ENCODE data around the gene FETUB. TPM values are rescaled to one million over a fixed set of nuclear protein-coding genes. Genes with fewer than 3 reads are reported as not detected.

The FETUB gene
- polyA plus RNA-seq, 2 of the 4 experiments (the other 2 are of a cell fraction), result 0.06 to 0.10 TPM

DNA sequence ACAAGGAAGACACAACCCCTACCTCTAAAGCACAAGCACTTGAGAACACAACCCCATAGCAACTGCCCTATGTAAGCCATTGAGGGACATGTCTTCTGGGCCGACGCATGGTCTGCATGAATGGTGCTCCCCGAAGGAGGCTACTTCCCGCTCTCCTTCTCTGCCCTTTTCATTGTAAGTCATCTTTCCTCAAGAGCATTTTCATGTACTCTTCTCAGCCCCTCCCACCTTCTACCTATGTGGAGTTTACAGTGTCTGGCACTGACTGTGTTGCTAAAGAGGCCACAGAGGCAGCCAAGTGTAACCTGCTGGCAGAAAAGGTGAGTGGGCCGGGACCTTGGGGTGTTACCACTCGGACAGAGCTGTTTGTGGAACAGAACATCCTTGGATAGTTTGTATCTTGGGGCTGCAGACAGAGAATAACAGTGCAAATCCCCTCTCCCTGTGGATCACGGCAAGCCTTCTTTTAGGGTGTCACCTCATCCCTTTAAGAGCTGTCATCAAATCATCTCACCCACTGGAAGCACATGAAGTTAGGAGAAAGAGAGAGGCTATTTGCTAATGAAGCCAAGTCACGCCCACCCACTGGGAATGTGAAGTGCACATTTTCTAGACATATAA, 21.8 kb upstream of the FETUB start:
- no peak overlapping the region for H3K4me3 ChIP-seq
- H3K4me1 ChIP-seq, result peaks cover 8% of the 10 kb centered on the region
- CTCF ChIA-PET, result interaction anchor here (0.7 to 5.1 kb wide), 7 partner anchors 7 to 1095 kb away, joined by 3 to 62 read pairs (median 22); no protein-coding TSS in a partner anchor
- POLR2A ChIA-PET, result no interaction called here
- ATAC-seq (no peak), FAIRE-seq (no peak), DNase-seq (ENCODE audit: low read depth in 1 of 2, low spot score in 1 of 2) (no peak)
- no peaks in the 10 kb centered on the region for H3K9me3 ChIP-seq
- 85% methylated on average over 8 of the region's 8 CpGs for WGBS (ENCODE audit: missing lambda C conversion rate)
- no peak overlapping the region for H3K27ac ChIP-seq
- TF ChIP-seq, protein P1, sequence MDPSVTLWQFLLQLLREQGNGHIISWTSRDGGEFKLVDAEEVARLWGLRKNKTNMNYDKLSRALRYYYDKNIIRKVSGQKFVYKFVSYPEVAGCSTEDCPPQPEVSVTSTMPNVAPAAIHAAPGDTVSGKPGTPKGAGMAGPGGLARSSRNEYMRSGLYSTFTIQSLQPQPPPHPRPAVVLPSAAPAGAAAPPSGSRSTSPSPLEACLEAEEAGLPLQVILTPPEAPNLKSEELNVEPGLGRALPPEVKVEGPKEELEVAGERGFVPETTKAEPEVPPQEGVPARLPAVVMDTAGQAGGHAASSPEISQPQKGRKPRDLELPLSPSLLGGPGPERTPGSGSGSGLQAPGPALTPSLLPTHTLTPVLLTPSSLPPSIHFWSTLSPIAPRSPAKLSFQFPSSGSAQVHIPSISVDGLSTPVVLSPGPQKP (IDR thresholded peaks at IDR 0.05; ENCODE audit: low read depth, low read length), result no peak
- TF ChIP-seq HOXB5 (CRISPR knock-in tag; IDR thresholded peaks at IDR 0.05) (no peak), HOXB13 (CRISPR knock-in tag; IDR thresholded peaks at IDR 0.05; ENCODE audit: low read depth) (no peak), RAD21 (conservative IDR thresholded peaks at IDR 0.05 in 1 of 2, IDR thresholded peaks at IDR 0.05 in 1 of 2) (no peak), RARB (CRISPR knock-in tag; IDR thresholded peaks at IDR 0.05) (no peak), MAZ (IDR thresholded peaks at IDR 0.05; ENCODE audit: borderline replicate concordance, low read depth, low read length) (no peak), CHD4 (IDR thresholded peaks at IDR 0.05; ENCODE audit: borderline replicate concordance) (no peak), PHF8 (IDR thresholded peaks at IDR 0.05; ENCODE audit: borderline replicate concordance, low read depth) (no peak), POLR2A (IDR thresholded peaks at IDR 0.05; ENCODE audit: low read length) (no peak), JUN (IDR thresholded peaks at IDR 0.05) (no peak)
- TF ChIP-seq, protein P2, sequence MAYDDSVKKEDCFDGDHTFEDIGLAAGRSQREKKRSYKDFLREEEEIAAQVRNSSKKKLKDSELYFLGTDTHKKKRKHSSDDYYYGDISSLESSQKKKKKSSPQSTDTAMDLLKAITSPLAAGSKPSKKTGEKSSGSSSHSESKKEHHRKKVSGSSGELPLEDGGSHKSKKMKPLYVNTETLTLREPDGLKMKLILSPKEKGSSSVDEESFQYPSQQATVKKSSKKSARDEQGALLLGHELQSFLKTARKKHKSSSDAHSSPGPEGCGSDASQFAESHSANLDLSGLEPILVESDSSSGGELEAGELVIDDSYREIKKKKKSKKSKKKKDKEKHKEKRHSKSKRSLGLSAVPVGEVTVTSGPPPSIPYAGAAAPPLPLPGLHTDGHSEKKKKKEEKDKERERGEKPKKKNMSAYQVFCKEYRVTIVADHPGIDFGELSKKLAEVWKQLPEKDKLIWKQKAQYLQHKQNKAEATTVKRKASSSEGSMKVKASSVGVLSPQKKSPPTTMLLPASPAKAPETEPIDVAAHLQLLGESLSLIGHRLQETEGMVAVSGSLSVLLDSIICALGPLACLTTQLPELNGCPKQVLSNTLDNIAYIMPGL (CRISPR knock-in tag; IDR thresholded peaks at IDR 0.05; ENCODE audit: borderline replicate concordance), result no peak
- TF ChIP-seq, protein P3, sequence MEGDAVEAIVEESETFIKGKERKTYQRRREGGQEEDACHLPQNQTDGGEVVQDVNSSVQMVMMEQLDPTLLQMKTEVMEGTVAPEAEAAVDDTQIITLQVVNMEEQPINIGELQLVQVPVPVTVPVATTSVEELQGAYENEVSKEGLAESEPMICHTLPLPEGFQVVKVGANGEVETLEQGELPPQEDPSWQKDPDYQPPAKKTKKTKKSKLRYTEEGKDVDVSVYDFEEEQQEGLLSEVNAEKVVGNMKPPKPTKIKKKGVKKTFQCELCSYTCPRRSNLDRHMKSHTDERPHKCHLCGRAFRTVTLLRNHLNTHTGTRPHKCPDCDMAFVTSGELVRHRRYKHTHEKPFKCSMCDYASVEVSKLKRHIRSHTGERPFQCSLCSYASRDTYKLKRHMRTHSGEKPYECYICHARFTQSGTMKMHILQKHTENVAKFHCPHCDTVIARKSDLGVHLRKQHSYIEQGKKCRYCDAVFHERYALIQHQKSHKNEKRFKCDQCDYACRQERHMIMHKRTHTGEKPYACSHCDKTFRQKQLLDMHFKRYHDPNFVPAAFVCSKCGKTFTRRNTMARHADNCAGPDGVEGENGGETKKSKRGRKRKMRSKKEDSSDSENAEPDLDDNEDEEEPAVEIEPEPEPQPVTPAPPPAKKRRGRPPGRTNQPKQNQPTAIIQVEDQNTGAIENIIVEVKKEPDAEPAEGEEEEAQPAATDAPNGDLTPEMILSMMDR (IDR thresholded peaks at IDR 0.05), result no peak
- no peak overlapping the region for H3K4me2 ChIP-seq

DNA sequence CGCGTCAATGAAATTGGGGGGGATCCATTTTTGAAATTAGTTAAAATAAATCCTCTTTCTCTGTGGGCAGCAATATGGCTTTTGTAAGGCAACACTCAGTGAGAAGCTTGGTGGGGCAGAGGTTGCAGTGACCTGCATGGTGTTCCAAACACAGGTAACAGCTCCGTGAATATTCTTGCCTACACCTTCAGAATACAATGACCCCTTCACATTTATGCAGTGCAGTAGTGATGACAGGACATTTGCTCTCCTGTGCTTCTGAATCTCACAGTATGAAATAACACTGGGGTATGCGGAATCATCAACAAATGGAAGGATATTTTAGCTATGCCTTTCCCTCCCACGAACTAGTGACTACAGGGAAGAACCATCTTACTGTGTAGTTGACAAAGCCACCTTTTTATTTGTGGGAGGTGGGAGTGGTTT, 20.4 kb upstream of the FETUB start:
- H3K4me1 ChIP-seq, result peaks cover 8% of the 10 kb centered on the region
- H3K4me2 ChIP-seq, result no peak overlapping the region
- H3K27ac ChIP-seq, result no peak overlapping the region
- no peaks in the 10 kb centered on the region for H3K9me3 ChIP-seq
- ATAC-seq (no peak), DNase-seq (ENCODE audit: low read depth in 1 of 2, low spot score in 1 of 2) (no peak), FAIRE-seq (no peak)
- ChIA-PET POLR2A (no interaction called here), CTCF (no interaction called here)
- 76% methylated on average over 5 of the region's 5 CpGs for WGBS (ENCODE audit: missing lambda C conversion rate)
- H3K4me3 ChIP-seq, result no peak overlapping the region
- TF ChIP-seq ZSCAN20 (CRISPR knock-in tag; IDR thresholded peaks at IDR 0.05), result no peak
- TF ChIP-seq FOXS1 (CRISPR knock-in tag; IDR thresholded peaks at IDR 0.05), result no peak
- TF ChIP-seq GATA3 (IDR thresholded peaks at IDR 0.05; ENCODE audit: borderline replicate concordance), result no peak
- TF ChIP-seq ZC3H11A (IDR thresholded peaks at IDR 0.05), result no peak
- TF ChIP-seq, protein P2 (CRISPR knock-in tag; IDR thresholded peaks at IDR 0.05; ENCODE audit: borderline replicate concordance), result no peak
- TF ChIP-seq POLR2A (IDR thresholded peaks at IDR 0.05; ENCODE audit: low read length), result no peak
- no peak for TF ChIP-seq RNF2 (IDR thresholded peaks at IDR 0.05; ENCODE audit: borderline replicate concordance, low read depth)
- TF ChIP-seq FOSB (CRISPR knock-in tag; IDR thresholded peaks at IDR 0.05), result no peak
- TF ChIP-seq, protein P4, sequence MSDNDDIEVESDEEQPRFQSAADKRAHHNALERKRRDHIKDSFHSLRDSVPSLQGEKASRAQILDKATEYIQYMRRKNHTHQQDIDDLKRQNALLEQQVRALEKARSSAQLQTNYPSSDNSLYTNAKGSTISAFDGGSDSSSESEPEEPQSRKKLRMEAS (IDR thresholded peaks at IDR 0.05), result no peak
- TF ChIP-seq EHF (CRISPR knock-in tag; IDR thresholded peaks at IDR 0.05), result no peak
- no peak for TF ChIP-seq KDM5A (IDR thresholded peaks at IDR 0.05)
- no peak for TF ChIP-seq NFE2L2 (conservative IDR thresholded peaks at IDR 0.05; ENCODE audit: low read length)
- no peak for TF ChIP-seq MAFK (IDR thresholded peaks at IDR 0.05; ENCODE audit: partially characterized antibody)
- TF ChIP-seq, protein P3 (IDR thresholded peaks at IDR 0.05), result no peak
- TF ChIP-seq CHD4 (IDR thresholded peaks at IDR 0.05; ENCODE audit: borderline replicate concordance), result no peak
- TF ChIP-seq, protein P5, sequence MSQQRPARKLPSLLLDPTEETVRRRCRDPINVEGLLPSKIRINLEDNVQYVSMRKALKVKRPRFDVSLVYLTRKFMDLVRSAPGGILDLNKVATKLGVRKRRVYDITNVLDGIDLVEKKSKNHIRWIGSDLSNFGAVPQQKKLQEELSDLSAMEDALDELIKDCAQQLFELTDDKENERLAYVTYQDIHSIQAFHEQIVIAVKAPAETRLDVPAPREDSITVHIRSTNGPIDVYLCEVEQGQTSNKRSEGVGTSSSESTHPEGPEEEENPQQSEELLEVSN (IDR thresholded peaks at IDR 0.05; ENCODE audit: borderline replicate concordance, low read depth), result no peak
- no peak for TF ChIP-seq SREBF2 (IDR thresholded peaks at IDR 0.05)
- TF ChIP-seq, protein P6, sequence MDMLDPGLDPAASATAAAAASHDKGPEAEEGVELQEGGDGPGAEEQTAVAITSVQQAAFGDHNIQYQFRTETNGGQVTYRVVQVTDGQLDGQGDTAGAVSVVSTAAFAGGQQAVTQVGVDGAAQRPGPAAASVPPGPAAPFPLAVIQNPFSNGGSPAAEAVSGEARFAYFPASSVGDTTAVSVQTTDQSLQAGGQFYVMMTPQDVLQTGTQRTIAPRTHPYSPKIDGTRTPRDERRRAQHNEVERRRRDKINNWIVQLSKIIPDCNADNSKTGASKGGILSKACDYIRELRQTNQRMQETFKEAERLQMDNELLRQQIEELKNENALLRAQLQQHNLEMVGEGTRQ (IDR thresholded peaks at IDR 0.05), result no peak
